GM18519 (cell line): ENCODE data around the gene DHX8.

Experiments
- ATAC-seq: cut with Tn5 transposase; IDR thresholded peaks from one replicate; pipeline ENCODE4 v1.9.1; 2021; ENCODE audit warnings: mild to moderate bottlenecking, moderate library complexity; ENCODE audit not compliant: unreplicated experiment, low FRiP score

Gene DHX8

GRCh38 chr17:43517615-43518386 is 34.0 kb downstream of the DHX8 start:
- no peak for ATAC-seq

GRCh38 chr17:43521389-43521788 is 37.6 kb downstream of the DHX8 start:
- ATAC-seq: no peak

GRCh38 chr17:43524945-43525575 is 41.3 kb downstream of the DHX8 start:
- no peak for ATAC-seq

- no peak for ATAC-seq
These were observed 43.3 kb downstream of the DHX8 start for GRCh38 chr17:43526886-43527648.

GRCh38 chr17:43528319-43528987 is 44.7 kb downstream of the DHX8 start:
- ATAC-seq: no peak

GRCh38 chr17:43528988-43529814 is 45.4 kb downstream of the DHX8 start:
- ATAC-seq: no peak

GRCh38 chr17:43529947-43530287 is 46.1 kb downstream of the DHX8 start:
- no peak for ATAC-seq

GRCh38 chr17:43530288-43531081 is 46.7 kb downstream of the DHX8 start:
- ATAC-seq: no peak

- ATAC-seq: no peak
These were observed 47.3 kb downstream of the DHX8 start for GRCh38 chr17:43531082-43531378.

- no peak for ATAC-seq
These were observed 48.2 kb downstream of the DHX8 start for GRCh38 chr17:43531955-43532354.

- ATAC-seq: no peak
These were observed 48.8 kb downstream of the DHX8 start for GRCh38 chr17:43532581-43532980.

- ATAC-seq: no peak
These were observed 49.9 kb downstream of the DHX8 start for GRCh38 chr17:43533699-43534098.

- ATAC-seq: no peak
These were observed 51.1 kb downstream of the DHX8 start for GRCh38 chr17:43534909-43535308.

GRCh38 chr17:43536236-43536992 is 52.6 kb downstream of the DHX8 start:
- no peak for ATAC-seq

- ATAC-seq: no peak
These were observed 57.3 kb downstream of the DHX8 start for GRCh38 chr17:43540821-43541674.

- no peak for ATAC-seq
These were observed 59.1 kb downstream of the DHX8 start for GRCh38 chr17:43542859-43543258.

GRCh38 chr17:43543300-43543699 is 59.5 kb downstream of the DHX8 start:
- no peak for ATAC-seq
